Measurements from ENCODE around the gene ERMARD. TPM values are rescaled to one million over a fixed set of nuclear protein-coding genes. Genes with fewer than 3 reads are reported as not detected.

Gene ERMARD
- total and polyA plus RNA-seq, 8 donors: 9.1 to 62.4 (median 14.4) TPM

- WGBS, 2 donors: 80 to 87% methylated on average over 11 of the region's 11 CpGs
- H3K27ac ChIP-seq: no peak overlapping the region
- DNase-seq (peak in 2 of 6 donors; percentile 5 to 36), ATAC-seq (no peak), FAIRE-seq (no peak)
- no peaks in the 10 kb centered on the region for H3K36me3 ChIP-seq
- H3K27me3 ChIP-seq: no peaks in the 10 kb centered on the region
- no peak overlapping the region for H3K4me3 ChIP-seq
- no peaks in the 10 kb centered on the region for H3K9me3 ChIP-seq
- TF ChIP-seq CTCF (IDR thresholded peaks at IDR 0.05): no peak
- H3K4me1 ChIP-seq: no peaks in the 10 kb centered on the region
- intact Hi-C loops (cut with DNase I): no loop called here
Measured at GRCh38 chr6:169813969-169814368, 62.5 kb downstream of the ERMARD start.

GRCh38 chr6:169816054-169816453, 64.6 kb downstream of the ERMARD start:
- DNase-seq (no peak), FAIRE-seq (no peak), ATAC-seq (no peak)
- intact Hi-C loops (cut with DNase I): no loop called here
- no peak overlapping the region for H3K27ac ChIP-seq
- H3K9me3 ChIP-seq: no peaks in the 10 kb centered on the region
- 91 to 97% methylated on average over 2 of the region's 2 CpGs for WGBS, 2 donors
- TF ChIP-seq CTCF (IDR thresholded peaks at IDR 0.05): no peak
- H3K4me1 ChIP-seq: no peaks in the 10 kb centered on the region
- no peaks in the 10 kb centered on the region for H3K36me3 ChIP-seq
- no peak overlapping the region for H3K4me3 ChIP-seq
- no peaks in the 10 kb centered on the region for H3K27me3 ChIP-seq

GRCh38 chr6:169816975-169817374, 65.6 kb downstream of the ERMARD start:
- ATAC-seq (no peak), FAIRE-seq (no peak)
- no peak for TF ChIP-seq CTCF (IDR thresholded peaks at IDR 0.05)

GRCh38 chr6:169820358-169820757, 68.9 kb downstream of the ERMARD start:
- FAIRE-seq (no peak), DNase-seq (no peak), ATAC-seq (no peak)
- Histone ChIP-seq H3K4me1 (no peaks in the 10 kb centered on the region), H3K4me3 (no peak overlapping the region), H3K27me3 (no peaks in the 10 kb centered on the region), H3K36me3 (no peaks in the 10 kb centered on the region), H3K9me3 (no peaks in the 10 kb centered on the region), H3K27ac (no peak overlapping the region)
- no peak for TF ChIP-seq CTCF (IDR thresholded peaks at IDR 0.05)
- intact Hi-C loops (cut with DNase I): no loop called here
- WGBS, 2 donors: 74 to 81% methylated on average over 2 of the region's 2 CpGs

More at GRCh38 chr6:169816975-169817374, 65.6 kb downstream of the ERMARD start:
- 67 to 79% methylated on average over 3 of the region's 3 CpGs for WGBS, 2 donors
- no peaks in the 10 kb centered on the region for H3K4me1 ChIP-seq
- intact Hi-C loops (cut with DNase I): no loop called here
- H3K4me3 ChIP-seq: no peak overlapping the region
- H3K9me3 ChIP-seq: no peaks in the 10 kb centered on the region
- DNase-seq: no peak
- no peaks in the 10 kb centered on the region for H3K36me3 ChIP-seq
- H3K27me3 ChIP-seq: no peaks in the 10 kb centered on the region
- H3K27ac ChIP-seq: no peak overlapping the region

GRCh38 chr6:169824021-169824420, 72.6 kb downstream of the ERMARD start:
- 79 to 85% methylated on average over 9 of the region's 9 CpGs for WGBS, 2 donors
- intact Hi-C loops (cut with DNase I): no loop called here
- H3K27me3 ChIP-seq: no peaks in the 10 kb centered on the region
- DNase-seq (peak in 1 of 6 donors; percentile 5), FAIRE-seq (no peak), ATAC-seq (no peak)
- H3K9me3 ChIP-seq: no peaks in the 10 kb centered on the region
- no peak for TF ChIP-seq CTCF (IDR thresholded peaks at IDR 0.05)
- no peaks in the 10 kb centered on the region for H3K4me1 ChIP-seq
- no peak overlapping the region for H3K27ac ChIP-seq
- H3K4me3 ChIP-seq: no peak overlapping the region
- no peaks in the 10 kb centered on the region for H3K36me3 ChIP-seq
